Measurements from ENCODE around the gene CCDC171.

DNA sequence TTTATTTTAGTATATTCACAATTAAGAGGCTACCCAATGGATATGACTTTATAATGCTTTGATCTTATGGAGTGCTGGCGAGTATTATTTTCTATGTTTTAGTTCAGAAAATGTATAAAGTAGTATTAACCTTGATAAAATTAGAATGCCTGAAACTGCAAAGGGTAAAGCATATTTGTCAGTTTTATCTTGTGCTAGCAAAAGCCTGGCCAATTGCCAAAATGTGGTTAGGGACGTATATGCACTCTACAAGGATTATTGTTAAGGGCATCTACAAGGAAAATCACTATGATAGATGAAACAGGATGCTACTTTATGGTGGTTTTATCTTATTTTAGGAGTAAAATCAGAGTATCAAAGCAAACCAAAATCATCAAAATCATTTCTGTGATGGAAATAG, 281.7 kb downstream of the CCDC171 start:
- TF ChIP-seq, protein P1, sequence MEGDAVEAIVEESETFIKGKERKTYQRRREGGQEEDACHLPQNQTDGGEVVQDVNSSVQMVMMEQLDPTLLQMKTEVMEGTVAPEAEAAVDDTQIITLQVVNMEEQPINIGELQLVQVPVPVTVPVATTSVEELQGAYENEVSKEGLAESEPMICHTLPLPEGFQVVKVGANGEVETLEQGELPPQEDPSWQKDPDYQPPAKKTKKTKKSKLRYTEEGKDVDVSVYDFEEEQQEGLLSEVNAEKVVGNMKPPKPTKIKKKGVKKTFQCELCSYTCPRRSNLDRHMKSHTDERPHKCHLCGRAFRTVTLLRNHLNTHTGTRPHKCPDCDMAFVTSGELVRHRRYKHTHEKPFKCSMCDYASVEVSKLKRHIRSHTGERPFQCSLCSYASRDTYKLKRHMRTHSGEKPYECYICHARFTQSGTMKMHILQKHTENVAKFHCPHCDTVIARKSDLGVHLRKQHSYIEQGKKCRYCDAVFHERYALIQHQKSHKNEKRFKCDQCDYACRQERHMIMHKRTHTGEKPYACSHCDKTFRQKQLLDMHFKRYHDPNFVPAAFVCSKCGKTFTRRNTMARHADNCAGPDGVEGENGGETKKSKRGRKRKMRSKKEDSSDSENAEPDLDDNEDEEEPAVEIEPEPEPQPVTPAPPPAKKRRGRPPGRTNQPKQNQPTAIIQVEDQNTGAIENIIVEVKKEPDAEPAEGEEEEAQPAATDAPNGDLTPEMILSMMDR (IDR thresholded peaks at IDR 0.05), result no peak
- TF ChIP-seq POLR2A (IDR thresholded peaks at IDR 0.05), result no peak
